Measurements from ENCODE around the gene SENP2.

DNA sequence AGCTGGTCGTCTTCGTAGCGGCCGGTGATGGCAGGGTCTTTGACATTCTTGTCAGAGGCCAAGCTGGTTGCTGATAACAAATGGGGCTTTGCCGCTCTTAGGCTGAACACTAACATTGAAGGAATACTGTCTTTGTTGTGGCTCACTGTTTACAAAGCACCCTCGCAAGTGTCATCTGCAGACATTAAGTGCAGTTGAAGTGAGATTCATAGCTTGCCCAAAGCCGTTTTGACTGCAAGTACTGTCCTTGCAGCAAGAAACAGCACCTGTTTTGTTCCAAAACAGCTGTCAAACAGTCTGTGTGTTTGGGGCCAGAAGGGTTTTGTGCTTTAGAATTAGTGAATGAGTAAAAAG is 568 bp downstream of the SENP2 start:
- TF ChIP-seq SP1 (IDR thresholded peaks at IDR 0.05; ENCODE audit: low read depth) (no peak), POLR2A (IDR thresholded peaks at IDR 0.05; ENCODE audit: borderline replicate concordance, extremely low read depth, insufficient read depth, insufficient read length) (no peak), POLR2AphosphoS5 (IDR thresholded peaks at IDR 0.05; ENCODE audit: low read depth, low read length) (no peak), ZFX (IDR thresholded peaks at IDR 0.05) (0 out of 2 replicates have a peak, but pooled peaks have one; percentile 12), JUND (IDR thresholded peaks at IDR 0.05) (no peak), CEBPB (IDR thresholded peaks at IDR 0.05; ENCODE audit: low read depth) (no peak), ZBTB33 (IDR thresholded peaks at IDR 0.05; ENCODE audit: extremely low read depth, insufficient replicate concordance, low read length) (no peak), EZH2 (IDR thresholded peaks at IDR 0.05) (no peak)
- TF ChIP-seq, protein P1, sequence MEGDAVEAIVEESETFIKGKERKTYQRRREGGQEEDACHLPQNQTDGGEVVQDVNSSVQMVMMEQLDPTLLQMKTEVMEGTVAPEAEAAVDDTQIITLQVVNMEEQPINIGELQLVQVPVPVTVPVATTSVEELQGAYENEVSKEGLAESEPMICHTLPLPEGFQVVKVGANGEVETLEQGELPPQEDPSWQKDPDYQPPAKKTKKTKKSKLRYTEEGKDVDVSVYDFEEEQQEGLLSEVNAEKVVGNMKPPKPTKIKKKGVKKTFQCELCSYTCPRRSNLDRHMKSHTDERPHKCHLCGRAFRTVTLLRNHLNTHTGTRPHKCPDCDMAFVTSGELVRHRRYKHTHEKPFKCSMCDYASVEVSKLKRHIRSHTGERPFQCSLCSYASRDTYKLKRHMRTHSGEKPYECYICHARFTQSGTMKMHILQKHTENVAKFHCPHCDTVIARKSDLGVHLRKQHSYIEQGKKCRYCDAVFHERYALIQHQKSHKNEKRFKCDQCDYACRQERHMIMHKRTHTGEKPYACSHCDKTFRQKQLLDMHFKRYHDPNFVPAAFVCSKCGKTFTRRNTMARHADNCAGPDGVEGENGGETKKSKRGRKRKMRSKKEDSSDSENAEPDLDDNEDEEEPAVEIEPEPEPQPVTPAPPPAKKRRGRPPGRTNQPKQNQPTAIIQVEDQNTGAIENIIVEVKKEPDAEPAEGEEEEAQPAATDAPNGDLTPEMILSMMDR (IDR thresholded peaks at IDR 0.05 in 2 of 3, conservative IDR thresholded peaks at IDR 0.05 in 1 of 3; ENCODE audit: borderline replicate concordance in 1 of 3, insufficient read depth in 1 of 3, low read depth in 2 of 3, low read length in 2 of 3): no peak
- TF ChIP-seq, protein P2, sequence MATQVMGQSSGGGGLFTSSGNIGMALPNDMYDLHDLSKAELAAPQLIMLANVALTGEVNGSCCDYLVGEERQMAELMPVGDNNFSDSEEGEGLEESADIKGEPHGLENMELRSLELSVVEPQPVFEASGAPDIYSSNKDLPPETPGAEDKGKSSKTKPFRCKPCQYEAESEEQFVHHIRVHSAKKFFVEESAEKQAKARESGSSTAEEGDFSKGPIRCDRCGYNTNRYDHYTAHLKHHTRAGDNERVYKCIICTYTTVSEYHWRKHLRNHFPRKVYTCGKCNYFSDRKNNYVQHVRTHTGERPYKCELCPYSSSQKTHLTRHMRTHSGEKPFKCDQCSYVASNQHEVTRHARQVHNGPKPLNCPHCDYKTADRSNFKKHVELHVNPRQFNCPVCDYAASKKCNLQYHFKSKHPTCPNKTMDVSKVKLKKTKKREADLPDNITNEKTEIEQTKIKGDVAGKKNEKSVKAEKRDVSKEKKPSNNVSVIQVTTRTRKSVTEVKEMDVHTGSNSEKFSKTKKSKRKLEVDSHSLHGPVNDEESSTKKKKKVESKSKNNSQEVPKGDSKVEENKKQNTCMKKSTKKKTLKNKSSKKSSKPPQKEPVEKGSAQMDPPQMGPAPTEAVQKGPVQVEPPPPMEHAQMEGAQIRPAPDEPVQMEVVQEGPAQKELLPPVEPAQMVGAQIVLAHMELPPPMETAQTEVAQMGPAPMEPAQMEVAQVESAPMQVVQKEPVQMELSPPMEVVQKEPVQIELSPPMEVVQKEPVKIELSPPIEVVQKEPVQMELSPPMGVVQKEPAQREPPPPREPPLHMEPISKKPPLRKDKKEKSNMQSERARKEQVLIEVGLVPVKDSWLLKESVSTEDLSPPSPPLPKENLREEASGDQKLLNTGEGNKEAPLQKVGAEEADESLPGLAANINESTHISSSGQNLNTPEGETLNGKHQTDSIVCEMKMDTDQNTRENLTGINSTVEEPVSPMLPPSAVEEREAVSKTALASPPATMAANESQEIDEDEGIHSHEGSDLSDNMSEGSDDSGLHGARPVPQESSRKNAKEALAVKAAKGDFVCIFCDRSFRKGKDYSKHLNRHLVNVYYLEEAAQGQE (IDR thresholded peaks at IDR 0.05; ENCODE audit: low read depth): no peak
